K562 (cell line): ENCODE results near the gene COL15A1. TPM values are rescaled to one million over a fixed set of nuclear protein-coding genes. Genes with fewer than 3 reads are reported as not detected.
A peak's percentile ranks its signal among the peaks of the same experiment; 100 is the strongest.

Source experiments
- HDGF ChIP-seq: fragments of 450-650 bp; IDR thresholded peaks from 2 replicates; pipeline ENCODE4 v1.6.1; 2016
- POLR2H ChIP-seq: IDR thresholded peaks from 2 replicates; pipeline ENCODE4 v1.6.1; 2016; ENCODE audit warnings: missing genetic modification characterization, low read depth, mild to moderate bottlenecking, control low read depth, missing compliant biosample characterization, moderate library complexity
- RAD51 ChIP-seq: fragments of 450-650 bp; IDR thresholded peaks from 2 replicates; pipeline ENCODE4 v1.7.1; 2016; ENCODE audit warnings: low read depth, mild to moderate bottlenecking, borderline replicate concordance
- TAL1 ChIP-seq: fragments of 450-650 bp; IDR thresholded peaks from 2 replicates; pipeline ENCODE4 v1.6.1; 2016; ENCODE audit warnings: mild to moderate bottlenecking
- polyA plus RNA-seq, 8 experiments: library from polyadenylated mRNA; depleted of rRNA in 4 of 8; stranded (reverse) in 5 of 8; unstranded in 3 of 8; fragments of >200 nt; fragmentation: Nextera tagmentation in 2 of 8; fragmentation: Illumina TruSeq in 1 of 8; extraction: Ambion mirVana in 2 of 8; extraction: Trizol in 1 of 8; gene quantifications; 2 replicates each; pipeline versions ENCODE4 v1.2.1 to v1.2.3, GENCODE V29; 2011 to 2014; ENCODE audit warnings: inconsistent platforms in 1 of 8, missing spikeins in 1 of 8
- total RNA-seq, 7 experiments: library from RNA; depleted of rRNA in 6 of 7; stranded (reverse); fragments of >200 nt in 6 of 7; fragmentation: Illumina TruSeq in 2 of 7; extraction: Trizol in 2 of 7; gene quantifications; 2 replicates each; pipeline versions ENCODE4 v1.2.1 to v1.2.3, GENCODE V29; 2011 to 2021; ENCODE audit warnings: low replicate concordance in 1 of 7
- TF ChIP-seq, protein P1 (sequence below): fragments of 200-600 bp; sonication (generic); IDR thresholded peaks from one replicate; pipeline ENCODE4 v1.6.1; 2012; ENCODE audit warnings: mild to moderate bottlenecking, low read depth, low read length, inconsistent platforms
- TF ChIP-seq, protein P2 (sequence below), 2 experiments: fragments of 450-650 bp; formaldehyde crosslinking in 1 of 2; IDR thresholded peaks; 2 replicates each; pipeline versions ENCODE4 v1.4.0 to v1.6.1; 2014 to 2020; ENCODE audit warnings: mild to moderate bottlenecking in 2 of 2, borderline replicate concordance in 1 of 2, low read depth in 1 of 2
- TF ChIP-seq, protein P3 (sequence below): fragments of 250-450 bp; sonication (Bioruptor Pico); IDR thresholded peaks from 2 replicates; pipeline ENCODE4 v1.5.0; 2021

The COL15A1 gene
- total and polyA plus RNA-seq, 9 of the 15 experiments (the other 6 are each of a cell fraction or from before 2014, with no cell fraction given), result 0.46 to 5.1 (median 2.6) TPM

DNA sequence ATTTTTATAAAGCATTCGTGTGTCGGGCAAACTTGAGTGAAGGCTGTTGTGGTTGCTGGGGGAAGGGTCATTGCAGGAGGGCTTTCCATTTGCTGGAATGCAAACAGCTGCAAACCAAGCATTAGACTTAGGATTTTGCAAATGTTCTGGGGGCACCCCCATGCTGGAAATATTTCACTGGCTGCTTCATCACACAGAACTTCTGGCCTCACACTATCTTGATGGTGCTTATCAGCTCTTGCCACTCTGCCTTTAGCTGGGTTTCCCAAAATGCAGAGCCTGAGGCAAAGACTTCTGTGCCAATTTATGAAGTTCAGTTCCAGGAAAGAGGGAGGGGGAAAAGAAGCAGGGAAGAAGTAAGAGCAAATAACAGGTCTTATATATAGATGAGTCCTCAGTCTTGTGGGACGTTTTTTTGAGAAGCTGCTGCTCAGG, 8.6 kb upstream of the COL15A1 start (continued):
- TF ChIP-seq, protein P1, sequence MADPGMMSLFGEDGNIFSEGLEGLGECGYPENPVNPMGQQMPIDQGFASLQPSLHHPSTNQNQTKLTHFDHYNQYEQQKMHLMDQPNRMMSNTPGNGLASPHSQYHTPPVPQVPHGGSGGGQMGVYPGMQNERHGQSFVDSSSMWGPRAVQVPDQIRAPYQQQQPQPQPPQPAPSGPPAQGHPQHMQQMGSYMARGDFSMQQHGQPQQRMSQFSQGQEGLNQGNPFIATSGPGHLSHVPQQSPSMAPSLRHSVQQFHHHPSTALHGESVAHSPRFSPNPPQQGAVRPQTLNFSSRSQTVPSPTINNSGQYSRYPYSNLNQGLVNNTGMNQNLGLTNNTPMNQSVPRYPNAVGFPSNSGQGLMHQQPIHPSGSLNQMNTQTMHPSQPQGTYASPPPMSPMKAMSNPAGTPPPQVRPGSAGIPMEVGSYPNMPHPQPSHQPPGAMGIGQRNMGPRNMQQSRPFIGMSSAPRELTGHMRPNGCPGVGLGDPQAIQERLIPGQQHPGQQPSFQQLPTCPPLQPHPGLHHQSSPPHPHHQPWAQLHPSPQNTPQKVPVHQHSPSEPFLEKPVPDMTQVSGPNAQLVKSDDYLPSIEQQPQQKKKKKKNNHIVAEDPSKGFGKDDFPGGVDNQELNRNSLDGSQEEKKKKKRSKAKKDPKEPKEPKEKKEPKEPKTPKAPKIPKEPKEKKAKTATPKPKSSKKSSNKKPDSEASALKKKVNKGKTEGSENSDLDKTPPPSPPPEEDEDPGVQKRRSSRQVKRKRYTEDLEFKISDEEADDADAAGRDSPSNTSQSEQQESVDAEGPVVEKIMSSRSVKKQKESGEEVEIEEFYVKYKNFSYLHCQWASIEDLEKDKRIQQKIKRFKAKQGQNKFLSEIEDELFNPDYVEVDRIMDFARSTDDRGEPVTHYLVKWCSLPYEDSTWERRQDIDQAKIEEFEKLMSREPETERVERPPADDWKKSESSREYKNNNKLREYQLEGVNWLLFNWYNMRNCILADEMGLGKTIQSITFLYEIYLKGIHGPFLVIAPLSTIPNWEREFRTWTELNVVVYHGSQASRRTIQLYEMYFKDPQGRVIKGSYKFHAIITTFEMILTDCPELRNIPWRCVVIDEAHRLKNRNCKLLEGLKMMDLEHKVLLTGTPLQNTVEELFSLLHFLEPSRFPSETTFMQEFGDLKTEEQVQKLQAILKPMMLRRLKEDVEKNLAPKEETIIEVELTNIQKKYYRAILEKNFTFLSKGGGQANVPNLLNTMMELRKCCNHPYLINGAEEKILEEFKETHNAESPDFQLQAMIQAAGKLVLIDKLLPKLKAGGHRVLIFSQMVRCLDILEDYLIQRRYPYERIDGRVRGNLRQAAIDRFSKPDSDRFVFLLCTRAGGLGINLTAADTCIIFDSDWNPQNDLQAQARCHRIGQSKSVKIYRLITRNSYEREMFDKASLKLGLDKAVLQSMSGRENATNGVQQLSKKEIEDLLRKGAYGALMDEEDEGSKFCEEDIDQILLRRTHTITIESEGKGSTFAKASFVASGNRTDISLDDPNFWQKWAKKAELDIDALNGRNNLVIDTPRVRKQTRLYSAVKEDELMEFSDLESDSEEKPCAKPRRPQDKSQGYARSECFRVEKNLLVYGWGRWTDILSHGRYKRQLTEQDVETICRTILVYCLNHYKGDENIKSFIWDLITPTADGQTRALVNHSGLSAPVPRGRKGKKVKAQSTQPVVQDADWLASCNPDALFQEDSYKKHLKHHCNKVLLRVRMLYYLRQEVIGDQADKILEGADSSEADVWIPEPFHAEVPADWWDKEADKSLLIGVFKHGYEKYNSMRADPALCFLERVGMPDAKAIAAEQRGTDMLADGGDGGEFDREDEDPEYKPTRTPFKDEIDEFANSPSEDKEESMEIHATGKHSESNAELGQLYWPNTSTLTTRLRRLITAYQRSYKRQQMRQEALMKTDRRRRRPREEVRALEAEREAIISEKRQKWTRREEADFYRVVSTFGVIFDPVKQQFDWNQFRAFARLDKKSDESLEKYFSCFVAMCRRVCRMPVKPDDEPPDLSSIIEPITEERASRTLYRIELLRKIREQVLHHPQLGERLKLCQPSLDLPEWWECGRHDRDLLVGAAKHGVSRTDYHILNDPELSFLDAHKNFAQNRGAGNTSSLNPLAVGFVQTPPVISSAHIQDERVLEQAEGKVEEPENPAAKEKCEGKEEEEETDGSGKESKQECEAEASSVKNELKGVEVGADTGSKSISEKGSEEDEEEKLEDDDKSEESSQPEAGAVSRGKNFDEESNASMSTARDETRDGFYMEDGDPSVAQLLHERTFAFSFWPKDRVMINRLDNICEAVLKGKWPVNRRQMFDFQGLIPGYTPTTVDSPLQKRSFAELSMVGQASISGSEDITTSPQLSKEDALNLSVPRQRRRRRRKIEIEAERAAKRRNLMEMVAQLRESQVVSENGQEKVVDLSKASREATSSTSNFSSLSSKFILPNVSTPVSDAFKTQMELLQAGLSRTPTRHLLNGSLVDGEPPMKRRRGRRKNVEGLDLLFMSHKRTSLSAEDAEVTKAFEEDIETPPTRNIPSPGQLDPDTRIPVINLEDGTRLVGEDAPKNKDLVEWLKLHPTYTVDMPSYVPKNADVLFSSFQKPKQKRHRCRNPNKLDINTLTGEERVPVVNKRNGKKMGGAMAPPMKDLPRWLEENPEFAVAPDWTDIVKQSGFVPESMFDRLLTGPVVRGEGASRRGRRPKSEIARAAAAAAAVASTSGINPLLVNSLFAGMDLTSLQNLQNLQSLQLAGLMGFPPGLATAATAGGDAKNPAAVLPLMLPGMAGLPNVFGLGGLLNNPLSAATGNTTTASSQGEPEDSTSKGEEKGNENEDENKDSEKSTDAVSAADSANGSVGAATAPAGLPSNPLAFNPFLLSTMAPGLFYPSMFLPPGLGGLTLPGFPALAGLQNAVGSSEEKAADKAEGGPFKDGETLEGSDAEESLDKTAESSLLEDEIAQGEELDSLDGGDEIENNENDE, result no peak
- peak; percentile 72 for TF ChIP-seq TAL1
- TF ChIP-seq HDGF, result no peak
- TF ChIP-seq POLR2H, result no peak
- TF ChIP-seq, protein P2, sequence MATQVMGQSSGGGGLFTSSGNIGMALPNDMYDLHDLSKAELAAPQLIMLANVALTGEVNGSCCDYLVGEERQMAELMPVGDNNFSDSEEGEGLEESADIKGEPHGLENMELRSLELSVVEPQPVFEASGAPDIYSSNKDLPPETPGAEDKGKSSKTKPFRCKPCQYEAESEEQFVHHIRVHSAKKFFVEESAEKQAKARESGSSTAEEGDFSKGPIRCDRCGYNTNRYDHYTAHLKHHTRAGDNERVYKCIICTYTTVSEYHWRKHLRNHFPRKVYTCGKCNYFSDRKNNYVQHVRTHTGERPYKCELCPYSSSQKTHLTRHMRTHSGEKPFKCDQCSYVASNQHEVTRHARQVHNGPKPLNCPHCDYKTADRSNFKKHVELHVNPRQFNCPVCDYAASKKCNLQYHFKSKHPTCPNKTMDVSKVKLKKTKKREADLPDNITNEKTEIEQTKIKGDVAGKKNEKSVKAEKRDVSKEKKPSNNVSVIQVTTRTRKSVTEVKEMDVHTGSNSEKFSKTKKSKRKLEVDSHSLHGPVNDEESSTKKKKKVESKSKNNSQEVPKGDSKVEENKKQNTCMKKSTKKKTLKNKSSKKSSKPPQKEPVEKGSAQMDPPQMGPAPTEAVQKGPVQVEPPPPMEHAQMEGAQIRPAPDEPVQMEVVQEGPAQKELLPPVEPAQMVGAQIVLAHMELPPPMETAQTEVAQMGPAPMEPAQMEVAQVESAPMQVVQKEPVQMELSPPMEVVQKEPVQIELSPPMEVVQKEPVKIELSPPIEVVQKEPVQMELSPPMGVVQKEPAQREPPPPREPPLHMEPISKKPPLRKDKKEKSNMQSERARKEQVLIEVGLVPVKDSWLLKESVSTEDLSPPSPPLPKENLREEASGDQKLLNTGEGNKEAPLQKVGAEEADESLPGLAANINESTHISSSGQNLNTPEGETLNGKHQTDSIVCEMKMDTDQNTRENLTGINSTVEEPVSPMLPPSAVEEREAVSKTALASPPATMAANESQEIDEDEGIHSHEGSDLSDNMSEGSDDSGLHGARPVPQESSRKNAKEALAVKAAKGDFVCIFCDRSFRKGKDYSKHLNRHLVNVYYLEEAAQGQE (IDR thresholded peaks at IDR 0.05; ENCODE audit: borderline replicate concordance), result peak; percentile 24; the same call in 1 of the 2 replicates
- TF ChIP-seq, protein P2 (CRISPR knock-in tag; IDR thresholded peaks at IDR 0.05; ENCODE audit: low read depth), result no peak
- no peak for TF ChIP-seq RAD51
- TF ChIP-seq, protein P3, sequence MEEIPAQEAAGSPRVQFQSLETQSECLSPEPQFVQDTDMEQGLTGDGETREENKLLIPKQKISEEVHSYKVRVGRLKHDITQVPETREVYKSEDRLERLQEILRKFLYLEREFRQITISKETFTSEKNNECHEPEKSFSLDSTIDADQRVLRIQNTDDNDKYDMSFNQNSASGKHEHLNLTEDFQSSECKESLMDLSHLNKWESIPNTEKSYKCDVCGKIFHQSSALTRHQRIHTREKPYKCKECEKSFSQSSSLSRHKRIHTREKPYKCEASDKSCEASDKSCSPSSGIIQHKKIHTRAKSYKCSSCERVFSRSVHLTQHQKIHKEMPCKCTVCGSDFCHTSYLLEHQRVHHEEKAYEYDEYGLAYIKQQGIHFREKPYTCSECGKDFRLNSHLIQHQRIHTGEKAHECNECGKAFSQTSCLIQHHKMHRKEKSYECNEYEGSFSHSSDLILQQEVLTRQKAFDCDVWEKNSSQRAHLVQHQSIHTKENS (CRISPR knock-in tag), result no peak
